Activated T-cell treated with anti-CD3 and anti-CD28 coated beads, Interleukin-2, amount 50 U/mL, for 4 hours (primary cell): ENCODE measurements around the gene MBNL2. TPM values are rescaled to one million over a fixed set of nuclear protein-coding genes. Genes with fewer than 3 reads are reported as not detected.

Source experiments
- ATAC-seq, 2 donors: fragments of 200-7000 bp; cut with Tn5 transposase; one replicate each; pipeline ENCODE4 v1.10.0; 2021
- DNase-seq: peaks from one replicate; pipeline ENCODE4 v3.0.0-alpha.2; 2020
- H3K27me3 Mint-ChIP-seq: one replicate; pipeline ENCODE4 v1.8.0; 2021; ENCODE audit warnings: low read depth, mixed read lengths
- H3K36me3 Mint-ChIP-seq: one replicate; pipeline ENCODE4 v1.8.0; 2022; ENCODE audit warnings: mixed read lengths; ENCODE audit not compliant: insufficient read depth
- H3K4me1 Mint-ChIP-seq: one replicate; pipeline ENCODE4 v1.8.0; 2021; ENCODE audit warnings: low read depth, mixed read lengths
- H3K4me3 Mint-ChIP-seq: one replicate; pipeline ENCODE4 v1.8.0; 2021; ENCODE audit warnings: mild to moderate bottlenecking, moderate library complexity, mixed read lengths
- H3K9me3 Mint-ChIP-seq: one replicate; pipeline ENCODE4 v1.8.0; 2021; ENCODE audit warnings: mixed read lengths
- total RNA-seq, 3 donors: library from RNA; stranded (reverse); gene quantifications; one replicate each; pipeline ENCODE4 v1.2.1, GENCODE V29; 2021

The MBNL2 gene
- total RNA-seq, 3 donors from 2014 or later: 10.3 to 11.7 (median 11.4) TPM

DNA sequence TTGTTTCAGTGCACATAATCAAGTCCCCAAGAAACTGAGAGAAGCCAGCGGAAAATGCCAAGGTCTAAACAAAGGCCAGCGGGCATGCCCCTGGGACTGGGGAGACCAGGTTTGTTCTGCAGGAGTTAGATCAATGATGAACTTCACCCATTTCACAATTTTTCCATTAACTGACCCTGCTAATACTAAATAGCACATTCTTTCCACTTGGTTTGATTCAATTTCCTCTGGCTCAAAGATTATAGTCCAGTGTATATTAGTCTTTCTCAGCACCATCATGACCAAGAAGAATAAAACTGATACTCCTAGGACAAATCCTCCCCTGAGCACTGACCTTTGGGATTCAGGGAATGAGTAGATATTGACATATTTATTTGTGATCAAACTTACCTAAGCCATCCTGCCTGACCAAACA, 66.4 kb downstream of the MBNL2 start:
- Mint-ChIP-seq H3K9me3 (no peaks in the 10 kb centered on the region), H3K4me3 (no peak overlapping the region), H3K4me1 (peaks cover 28% of the 10 kb centered on the region), H3K27me3 (no peaks in the 10 kb centered on the region), H3K36me3 (peaks cover 19% of the 10 kb centered on the region)
- ATAC-seq: no peak
- no peak for DNase-seq

DNA sequence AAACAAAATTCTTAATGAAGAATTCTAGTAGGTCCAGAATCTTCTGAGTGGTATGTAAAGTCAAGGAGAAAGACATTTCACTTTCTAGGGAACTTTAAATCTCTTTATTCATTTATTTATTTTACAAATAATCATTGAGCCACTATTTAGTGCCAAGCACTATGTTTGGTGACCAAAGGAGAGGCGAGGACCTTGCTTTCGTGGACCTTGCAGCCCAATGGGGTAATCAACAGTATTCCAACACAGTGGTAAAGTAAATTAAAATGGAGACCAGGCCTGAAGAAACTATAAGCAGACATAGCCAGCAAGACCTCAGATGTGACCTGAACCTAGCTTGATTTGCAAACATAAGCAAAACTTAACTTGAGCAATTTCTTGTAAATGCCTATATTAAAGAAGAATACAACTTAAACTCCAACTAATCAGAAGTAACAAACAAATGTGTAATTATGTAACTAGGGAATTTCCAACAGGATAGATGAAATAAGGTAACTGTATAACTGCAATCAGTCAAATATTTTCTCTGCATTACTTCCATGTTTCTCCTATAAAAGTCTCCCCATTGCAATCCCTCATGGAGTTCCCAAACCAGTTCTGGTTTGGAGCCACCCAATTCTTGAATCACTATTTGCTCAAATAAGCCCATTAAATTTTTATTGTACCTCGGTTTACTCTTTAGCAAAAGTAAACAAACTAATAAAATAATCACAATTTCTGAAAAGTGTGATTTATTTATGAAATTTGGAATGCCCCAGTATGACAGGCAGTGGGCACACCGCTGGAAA, 67.6 kb downstream of the MBNL2 start:
- no peak for DNase-seq
- H3K4me3 Mint-ChIP-seq: no peak overlapping the region
- peaks cover 18% of the 10 kb centered on the region for H3K36me3 Mint-ChIP-seq
- ATAC-seq: no peak
- no peaks in the 10 kb centered on the region for H3K27me3 Mint-ChIP-seq
- H3K4me1 Mint-ChIP-seq: peaks cover 32% of the 10 kb centered on the region
- no peaks in the 10 kb centered on the region for H3K9me3 Mint-ChIP-seq

DNA sequence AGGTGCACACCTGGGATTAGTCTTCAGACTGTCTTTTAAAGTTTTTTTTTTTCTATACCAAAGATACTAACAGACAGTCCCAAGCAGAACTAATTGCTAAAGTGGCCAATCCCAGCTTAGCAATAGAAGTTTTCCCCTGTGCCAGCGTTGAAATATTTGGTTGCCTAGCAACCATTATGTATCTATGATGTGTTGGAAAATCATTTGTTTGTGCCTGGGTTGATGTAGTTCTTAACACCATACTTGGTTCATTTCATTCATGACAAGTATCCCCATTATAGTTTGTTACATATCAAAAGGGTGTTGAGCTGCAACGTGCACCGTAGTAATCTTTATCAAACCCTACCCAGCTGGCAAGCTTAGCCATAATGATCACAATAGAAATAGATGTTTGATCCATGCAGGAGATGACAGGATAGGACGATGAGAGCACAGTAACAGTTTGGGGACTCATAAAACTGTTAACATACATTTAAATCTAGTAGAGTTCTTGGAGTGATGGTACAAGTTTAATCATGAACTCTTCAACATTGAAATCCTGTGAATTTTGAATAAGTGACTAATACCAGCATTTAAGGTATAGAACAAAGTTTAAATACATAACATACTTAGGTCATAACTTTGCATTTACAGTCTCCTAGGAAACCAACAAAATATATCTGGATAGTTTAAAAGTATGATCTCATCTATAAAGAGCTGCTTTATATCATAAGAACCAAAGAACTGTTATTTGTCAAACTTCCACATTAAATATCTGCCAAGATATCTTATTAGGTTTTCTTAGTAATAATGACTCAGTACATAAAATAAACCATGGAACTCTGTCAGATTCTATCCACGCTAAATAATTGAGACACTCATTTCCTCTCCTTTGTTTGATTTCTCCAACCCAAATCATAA, 73.4 kb downstream of the MBNL2 start:
- Mint-ChIP-seq H3K9me3 (no peaks in the 10 kb centered on the region), H3K4me1 (peaks cover 30% of the 10 kb centered on the region), H3K4me3 (no peak overlapping the region), H3K27me3 (no peaks in the 10 kb centered on the region), H3K36me3 (peaks cover 14% of the 10 kb centered on the region)
- DNase-seq: no peak
- ATAC-seq: no peak

DNA sequence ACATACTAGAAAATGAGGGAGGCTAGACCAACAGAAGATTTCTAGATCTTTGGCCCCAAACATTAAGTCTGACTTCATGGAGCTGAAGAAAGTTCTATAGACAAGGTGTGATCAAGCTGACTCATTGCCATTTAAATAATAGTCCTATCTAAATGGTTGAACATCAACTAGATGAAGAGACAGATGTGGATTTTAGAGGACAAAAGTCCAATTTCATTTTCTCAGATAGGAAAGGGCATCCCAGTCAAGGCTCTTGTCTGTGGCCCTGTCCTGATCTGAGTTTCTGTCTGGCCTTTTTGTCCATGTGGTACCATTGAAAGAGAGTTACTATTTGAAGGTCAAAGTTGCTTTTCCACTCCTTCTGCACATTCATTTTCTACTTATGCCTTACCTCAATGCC, 74.6 kb downstream of the MBNL2 start:
- Mint-ChIP-seq H3K9me3 (no peaks in the 10 kb centered on the region), H3K36me3 (peaks cover 11% of the 10 kb centered on the region), H3K4me1 (peaks cover 25% of the 10 kb centered on the region), H3K4me3 (no peak overlapping the region), H3K27me3 (no peaks in the 10 kb centered on the region)
- DNase-seq (no peak), ATAC-seq (no peak)

DNA sequence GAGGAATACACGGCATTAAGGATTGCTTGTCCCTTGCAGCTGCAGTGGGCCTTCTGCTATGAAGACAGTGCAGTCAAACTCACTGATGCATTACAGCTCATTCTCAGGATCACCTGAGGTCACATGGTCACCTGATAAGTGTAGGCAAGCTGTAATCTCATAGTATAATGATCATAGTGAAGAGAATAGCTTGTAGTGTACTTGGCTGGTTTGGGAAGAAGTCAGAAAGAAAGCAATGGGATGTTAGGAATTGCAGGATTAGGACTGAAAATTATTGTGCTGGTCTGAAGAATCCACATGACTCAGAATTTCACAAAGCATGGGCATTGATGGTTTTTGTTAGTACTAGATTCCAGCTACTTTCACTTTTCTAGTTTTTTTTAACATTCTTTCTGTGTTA, 76.7 kb downstream of the MBNL2 start:
- ATAC-seq (no peak), DNase-seq (no peak)
- Mint-ChIP-seq H3K36me3 (peaks cover 11% of the 10 kb centered on the region), H3K9me3 (no peaks in the 10 kb centered on the region), H3K27me3 (no peaks in the 10 kb centered on the region), H3K4me1 (peaks cover 23% of the 10 kb centered on the region), H3K4me3 (no peak overlapping the region)

DNA sequence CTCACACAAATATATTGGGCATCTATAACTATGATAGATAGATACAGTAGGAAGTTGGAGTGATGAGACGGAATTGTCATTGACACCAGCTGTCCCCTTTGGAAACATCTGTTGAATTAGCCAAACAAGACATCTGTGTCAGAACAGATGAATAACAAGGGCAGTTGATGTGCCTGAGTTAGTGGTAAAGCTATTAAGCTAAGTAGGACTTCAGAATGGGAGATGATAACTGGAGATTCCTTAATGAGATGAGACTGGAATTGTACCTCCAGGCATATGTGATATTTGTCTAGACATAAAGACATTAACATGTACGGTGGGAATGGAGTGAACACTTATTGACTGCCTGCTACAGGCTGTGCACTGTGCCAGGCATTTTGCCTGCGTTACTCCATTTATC, 78.7 kb downstream of the MBNL2 start:
- Mint-ChIP-seq H3K9me3 (no peaks in the 10 kb centered on the region), H3K36me3 (peaks cover 6% of the 10 kb centered on the region)

DNA sequence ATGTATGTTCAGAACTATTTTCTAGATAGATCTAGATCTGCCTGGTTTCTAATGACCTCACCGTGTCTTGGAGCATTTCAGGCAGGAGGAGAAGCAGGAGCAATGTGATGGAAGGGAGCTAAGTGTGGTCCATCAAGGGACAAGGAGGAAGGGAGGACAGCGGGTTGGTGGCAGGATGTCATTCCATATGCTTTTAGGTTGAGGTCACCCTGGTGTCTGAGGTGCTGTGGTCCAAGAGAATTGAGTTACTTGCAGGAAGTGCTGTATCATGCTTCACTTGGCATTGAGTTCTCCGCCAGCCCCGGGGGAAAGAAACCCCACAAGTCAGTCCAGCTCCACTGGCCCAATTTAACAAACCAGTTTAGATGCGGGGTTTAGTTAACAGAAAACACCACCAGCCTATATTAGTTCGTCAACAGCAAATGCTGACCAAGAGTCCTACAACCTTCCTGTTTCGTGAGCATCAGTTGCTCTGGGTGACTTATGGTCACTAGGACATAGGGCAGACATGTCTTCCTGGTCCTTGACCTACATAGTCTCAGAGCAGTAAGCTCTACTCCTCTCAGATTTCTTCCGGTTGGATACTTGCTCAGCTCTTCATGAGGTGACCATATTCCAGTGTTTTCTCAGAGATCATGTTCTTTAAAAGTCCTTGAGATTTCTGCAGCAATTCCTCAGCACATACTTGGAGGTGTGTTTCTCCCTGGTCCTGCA, 79.4 kb downstream of the MBNL2 start:
- no peaks in the 10 kb centered on the region for H3K9me3 Mint-ChIP-seq

More for the DNA sequence above, 78.7 kb downstream of the MBNL2 start:
- H3K27me3 Mint-ChIP-seq: no peaks in the 10 kb centered on the region
- ATAC-seq (no peak), DNase-seq (no peak)
- H3K4me3 Mint-ChIP-seq: no peak overlapping the region
- H3K4me1 Mint-ChIP-seq: peaks cover 9% of the 10 kb centered on the region

DNA sequence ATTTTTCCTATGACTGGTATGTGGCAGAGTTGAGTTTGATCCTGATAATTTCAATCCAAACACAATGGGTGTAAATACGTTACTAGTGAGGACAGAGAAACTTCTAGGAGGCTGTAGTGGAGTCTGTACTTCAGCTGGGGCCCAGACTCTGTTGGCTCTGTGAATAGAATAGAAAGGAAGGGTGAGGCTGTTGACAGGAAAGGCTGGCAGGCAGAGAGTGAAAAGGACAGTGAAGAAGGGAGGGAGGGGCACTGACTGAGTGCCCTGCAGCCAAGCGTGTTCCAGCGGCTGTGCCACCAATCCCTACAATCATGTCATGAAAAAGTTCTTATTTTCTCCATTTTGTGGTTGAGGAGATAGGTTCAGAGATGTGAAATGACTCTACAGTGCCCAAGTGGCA, 80.5 kb downstream of the MBNL2 start:
- DNase-seq (no peak), ATAC-seq (no peak)
- H3K36me3 Mint-ChIP-seq: peaks cover 12% of the 10 kb centered on the region
- no peak overlapping the region for H3K4me3 Mint-ChIP-seq
- H3K4me1 Mint-ChIP-seq: peaks cover 7% of the 10 kb centered on the region
- no peaks in the 10 kb centered on the region for H3K27me3 Mint-ChIP-seq
- no peaks in the 10 kb centered on the region for H3K9me3 Mint-ChIP-seq

More for the DNA sequence above, 79.4 kb downstream of the MBNL2 start:
- ATAC-seq (no peak), DNase-seq (no peak)
- peaks cover 11% of the 10 kb centered on the region for H3K4me1 Mint-ChIP-seq
- H3K27me3 Mint-ChIP-seq: no peaks in the 10 kb centered on the region
- no peak overlapping the region for H3K4me3 Mint-ChIP-seq
- peaks cover 12% of the 10 kb centered on the region for H3K36me3 Mint-ChIP-seq

DNA sequence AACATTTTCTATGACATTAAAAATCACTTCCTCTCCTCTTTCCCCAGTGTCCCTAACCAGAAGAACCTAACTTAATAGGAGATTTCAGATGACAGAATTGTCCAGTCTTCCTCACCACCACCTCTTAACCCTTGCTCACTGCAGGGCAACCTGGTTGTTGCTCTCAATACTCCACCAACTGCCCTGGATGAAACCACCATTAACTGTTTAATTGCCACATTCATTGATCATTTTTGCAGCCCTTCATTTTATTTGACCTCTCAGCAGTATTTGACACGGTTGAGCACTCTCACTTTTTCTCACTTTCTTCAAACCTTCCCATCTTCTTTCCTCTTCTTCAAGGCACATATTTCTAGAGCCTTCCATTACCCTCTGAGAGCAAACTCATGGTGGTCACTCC, 84.0 kb downstream of the MBNL2 start:
- Mint-ChIP-seq H3K4me1 (peaks cover 6% of the 10 kb centered on the region), H3K27me3 (no peaks in the 10 kb centered on the region), H3K4me3 (no peak overlapping the region), H3K9me3 (no peaks in the 10 kb centered on the region), H3K36me3 (peaks cover 14% of the 10 kb centered on the region)
- no peak for ATAC-seq
- no peak for DNase-seq

DNA sequence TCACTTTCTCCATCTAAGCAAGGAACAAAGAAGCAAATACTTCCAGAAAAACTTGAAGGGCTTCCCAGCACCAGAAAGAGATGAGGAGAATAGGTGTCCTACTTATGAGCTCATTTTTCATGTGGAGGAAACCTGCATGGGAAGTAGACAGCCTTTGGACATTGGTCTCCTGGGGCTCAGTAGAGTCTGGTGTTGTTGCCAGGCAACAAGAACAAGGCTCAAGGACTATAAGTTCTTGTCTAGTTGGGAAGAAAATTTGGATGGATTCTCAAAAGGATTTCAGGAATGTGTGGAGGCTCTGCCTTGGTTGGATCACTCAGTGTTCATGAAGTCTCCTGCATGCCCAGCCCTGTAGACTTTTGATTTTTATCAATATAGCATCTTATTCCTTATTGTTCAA, 84.5 kb downstream of the MBNL2 start:
- ATAC-seq (no peak), DNase-seq (no peak)
- H3K36me3 Mint-ChIP-seq: peaks cover 14% of the 10 kb centered on the region
- no peak overlapping the region for H3K4me3 Mint-ChIP-seq
- H3K27me3 Mint-ChIP-seq: no peaks in the 10 kb centered on the region
- no peaks in the 10 kb centered on the region for H3K9me3 Mint-ChIP-seq
- peaks cover 6% of the 10 kb centered on the region for H3K4me1 Mint-ChIP-seq

DNA sequence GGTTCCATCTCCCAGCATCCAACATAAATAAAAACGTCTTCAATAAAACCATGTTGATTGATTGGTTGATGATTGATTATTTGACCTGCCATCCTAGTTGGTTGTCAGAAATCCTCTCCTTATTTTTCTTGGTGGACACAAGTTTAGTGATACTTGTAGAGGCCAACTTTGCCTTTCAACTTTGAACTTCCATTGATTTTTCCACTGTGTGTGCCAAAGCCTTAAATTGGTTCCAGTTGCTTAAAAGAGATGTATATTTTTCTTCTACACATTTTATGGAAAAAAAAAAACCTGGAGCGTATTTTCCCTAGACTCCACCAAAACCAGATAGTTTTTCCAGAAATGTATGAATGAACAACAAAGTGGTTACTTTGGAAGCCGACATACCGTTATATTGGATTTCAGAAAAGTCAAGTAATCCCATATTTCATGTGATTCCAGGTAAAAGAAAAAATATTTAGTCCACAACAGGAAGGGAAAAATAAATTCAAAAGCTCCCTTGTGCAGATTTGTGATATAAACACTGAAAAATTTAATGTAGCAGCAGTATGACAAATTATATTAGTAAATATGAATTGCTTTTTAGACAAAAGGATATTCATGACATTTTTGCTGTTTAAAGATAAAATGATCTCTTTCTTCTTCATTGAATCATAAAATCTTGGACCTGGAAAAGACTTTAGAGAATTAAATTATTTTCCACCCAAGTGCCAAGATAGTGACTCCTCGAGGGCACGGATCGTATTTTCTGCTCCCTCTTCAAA, 85.2 kb downstream of the MBNL2 start:
- Mint-ChIP-seq H3K4me1 (peaks cover 6% of the 10 kb centered on the region), H3K9me3 (no peaks in the 10 kb centered on the region)
- ATAC-seq: no peak

DNA sequence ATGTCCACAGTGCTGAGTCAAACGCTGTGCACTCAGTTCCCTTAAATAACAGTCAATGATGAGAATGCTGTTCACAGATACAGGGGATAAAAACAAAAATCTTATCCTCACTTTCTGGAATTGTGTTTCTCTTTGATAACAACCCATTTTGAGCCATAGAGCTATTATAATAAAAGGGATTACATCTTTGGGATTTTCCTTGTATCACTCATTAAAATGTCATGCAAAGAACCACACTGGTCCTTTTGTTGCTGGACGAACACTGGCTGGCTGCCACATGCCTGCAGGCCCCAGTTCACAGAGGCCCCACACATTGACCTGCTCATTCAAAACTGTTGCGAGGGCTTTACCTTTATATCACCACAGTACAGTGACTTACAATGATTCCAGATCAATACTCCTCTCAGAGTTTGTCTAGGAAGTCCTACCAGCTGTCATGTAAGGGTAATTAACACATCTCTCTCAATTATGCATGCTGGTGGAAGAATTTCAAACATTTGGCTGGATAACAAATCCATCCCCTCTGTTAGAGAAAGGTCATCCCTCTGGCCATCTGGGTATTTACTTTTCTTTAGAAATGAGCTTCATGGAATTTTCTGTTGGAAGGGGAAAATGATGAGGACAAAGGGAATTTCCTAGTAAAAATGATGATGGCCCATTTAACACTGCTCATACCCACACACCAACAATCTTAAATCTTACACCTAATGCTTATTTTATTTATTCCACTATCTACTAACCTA, 85.9 kb downstream of the MBNL2 start:
- Mint-ChIP-seq H3K36me3 (peaks cover 22% of the 10 kb centered on the region), H3K9me3 (no peaks in the 10 kb centered on the region), H3K4me3 (no peak overlapping the region), H3K27me3 (no peaks in the 10 kb centered on the region), H3K4me1 (peaks cover 6% of the 10 kb centered on the region)
- ATAC-seq: no peak
- no peak for DNase-seq

More for the DNA sequence above, 85.2 kb downstream of the MBNL2 start:
- H3K27me3 Mint-ChIP-seq: no peaks in the 10 kb centered on the region
- no peak overlapping the region for H3K4me3 Mint-ChIP-seq
- no peak for DNase-seq
- peaks cover 19% of the 10 kb centered on the region for H3K36me3 Mint-ChIP-seq

DNA sequence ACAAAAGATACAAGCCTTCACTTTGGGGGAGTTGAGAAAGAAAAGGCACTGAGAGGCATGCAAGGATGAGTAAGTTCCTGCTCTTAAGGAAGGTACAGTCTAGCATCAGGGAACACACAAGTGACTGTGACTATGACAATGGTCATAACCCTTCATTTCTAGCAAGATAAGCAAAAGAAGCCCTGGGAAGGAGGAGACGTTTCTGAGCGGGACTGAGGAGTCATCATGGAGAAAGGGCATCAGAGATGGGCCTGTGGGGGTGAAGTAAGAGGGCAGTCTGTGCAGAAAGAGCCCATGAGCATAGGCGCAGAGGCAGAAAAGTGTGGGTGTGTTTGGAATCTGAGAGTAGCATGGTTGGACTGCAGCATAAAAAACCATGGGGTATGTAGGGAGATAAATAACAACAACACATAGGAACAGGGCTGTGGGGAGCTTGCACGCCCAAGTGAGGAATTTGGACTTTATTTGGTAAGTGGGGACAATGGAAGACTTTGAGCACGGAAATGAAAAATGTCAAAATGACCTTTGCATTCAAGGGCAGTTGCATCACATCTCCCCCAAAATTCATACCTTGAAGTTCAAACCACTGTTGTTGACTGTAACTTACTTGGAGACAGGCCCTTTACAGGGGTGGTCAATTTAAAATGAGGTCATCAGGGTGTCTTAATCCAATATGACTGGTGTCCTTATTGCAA, 86.7 kb downstream of the MBNL2 start:
- ATAC-seq (no peak), DNase-seq (no peak)
- Mint-ChIP-seq H3K27me3 (no peaks in the 10 kb centered on the region), H3K9me3 (no peaks in the 10 kb centered on the region), H3K4me3 (no peak overlapping the region), H3K4me1 (peaks cover 6% of the 10 kb centered on the region), H3K36me3 (peaks cover 22% of the 10 kb centered on the region)
